Transverse colon (tissue), 3 donors: ENCODE data around the gene PORCN.

ENCODE experiments used
- EP300 ChIP-seq: sonication (generic); formaldehyde crosslinking; IDR thresholded peaks from one replicate; pipeline ENCODE4 v1.6.1; 2017; ENCODE audit warnings: antibody characterized with exemption, low read depth
- TF ChIP-seq, protein P1 (sequence below), 5 experiments: fragments of 200-600 bp in 3 of 5; fragments of 450-650 bp in 2 of 5; sonication (generic) in 3 of 5; IDR thresholded peaks; 1 replicate in 2 of 5; 2 replicates in 3 of 5; pipeline ENCODE4 v1.5.1; 2016 to 2017; ENCODE audit warnings: antibody characterized with exemption in 5 of 5, inconsistent platforms in 3 of 5, mild to moderate bottlenecking in 2 of 5, moderate library complexity in 1 of 5

DNA sequence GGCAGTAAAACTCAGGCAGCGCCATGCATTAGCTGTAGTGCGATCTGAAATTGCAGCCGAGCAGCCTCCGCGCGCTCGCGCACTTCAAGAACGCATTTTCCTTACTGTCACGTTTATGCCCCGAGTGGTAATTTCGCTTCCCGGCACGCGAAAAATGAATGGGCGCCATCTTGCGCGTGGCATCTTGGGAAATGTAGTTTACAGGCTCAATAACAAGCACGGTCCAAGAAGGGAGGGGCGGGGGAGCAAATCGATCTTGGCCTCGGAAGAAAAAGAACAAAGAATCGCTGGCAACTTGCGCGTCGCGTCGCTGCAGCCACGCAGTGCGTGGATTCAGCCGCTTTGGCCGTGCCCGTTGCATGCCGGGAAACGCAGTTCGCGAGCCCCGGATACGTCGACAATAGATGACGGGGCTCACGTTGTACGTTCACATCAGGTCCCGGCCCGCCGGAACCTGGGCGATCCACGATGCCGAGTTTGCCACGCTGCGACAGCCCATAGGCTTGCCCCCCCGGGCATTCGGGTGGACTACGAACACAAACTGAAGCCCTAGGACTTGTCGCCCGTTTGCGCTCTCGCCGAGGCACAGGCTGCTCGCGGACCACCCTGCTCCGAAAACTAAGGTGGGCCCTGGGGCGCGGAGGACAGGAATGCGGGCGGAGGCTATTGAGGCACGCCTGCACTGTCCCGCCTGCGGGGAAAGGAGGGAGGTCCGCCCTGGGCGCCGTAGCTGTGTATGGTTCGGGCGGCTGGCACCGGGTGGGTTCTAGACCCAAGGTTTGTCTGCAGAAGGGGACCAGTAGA is 32.8 kb upstream of the PORCN start, which contains the start of gene FTSJ1:
- TF ChIP-seq, protein P1, sequence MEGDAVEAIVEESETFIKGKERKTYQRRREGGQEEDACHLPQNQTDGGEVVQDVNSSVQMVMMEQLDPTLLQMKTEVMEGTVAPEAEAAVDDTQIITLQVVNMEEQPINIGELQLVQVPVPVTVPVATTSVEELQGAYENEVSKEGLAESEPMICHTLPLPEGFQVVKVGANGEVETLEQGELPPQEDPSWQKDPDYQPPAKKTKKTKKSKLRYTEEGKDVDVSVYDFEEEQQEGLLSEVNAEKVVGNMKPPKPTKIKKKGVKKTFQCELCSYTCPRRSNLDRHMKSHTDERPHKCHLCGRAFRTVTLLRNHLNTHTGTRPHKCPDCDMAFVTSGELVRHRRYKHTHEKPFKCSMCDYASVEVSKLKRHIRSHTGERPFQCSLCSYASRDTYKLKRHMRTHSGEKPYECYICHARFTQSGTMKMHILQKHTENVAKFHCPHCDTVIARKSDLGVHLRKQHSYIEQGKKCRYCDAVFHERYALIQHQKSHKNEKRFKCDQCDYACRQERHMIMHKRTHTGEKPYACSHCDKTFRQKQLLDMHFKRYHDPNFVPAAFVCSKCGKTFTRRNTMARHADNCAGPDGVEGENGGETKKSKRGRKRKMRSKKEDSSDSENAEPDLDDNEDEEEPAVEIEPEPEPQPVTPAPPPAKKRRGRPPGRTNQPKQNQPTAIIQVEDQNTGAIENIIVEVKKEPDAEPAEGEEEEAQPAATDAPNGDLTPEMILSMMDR (IDR thresholded peaks at IDR 0.05), result no peak
- TF ChIP-seq EP300, result no peak
